Mucosa of descending colon (tissue), 3 donors: ENCODE measurements around the gene CPLANE2. TPM values are rescaled to one million over a fixed set of nuclear protein-coding genes. Genes with fewer than 3 reads are reported as not detected.
"Not testable (repeated sequence)": the region's sequence is repeated elsewhere in the genome, so short reads cannot be mapped to it uniquely, and the experiment has no call there.

Source experiments
- ATAC-seq: fragments of 200-7000 bp; cut with Tn5 transposase; one replicate; pipeline ENCODE4 v1.9.1; 2020; ENCODE audit warnings: mild to moderate bottlenecking, moderate library complexity
- DNase-seq, 3 donors: peaks; one replicate each; pipeline ENCODE4 v3.0.0-alpha.2; 2020
- H3K36me3 ChIP-seq: fragments of 200-600 bp; one replicate; pipeline ENCODE4 v1.8.0; 2021; ENCODE audit warnings: low read depth, mild to moderate bottlenecking
- H3K4me1 ChIP-seq: fragments of 200-600 bp; one replicate; pipeline ENCODE4 v1.8.0; 2021; ENCODE audit warnings: low read depth, mild to moderate bottlenecking
- H3K4me3 ChIP-seq: fragments of 200-600 bp; one replicate; pipeline ENCODE4 v1.8.0; 2021; ENCODE audit warnings: mild to moderate bottlenecking
- H3K9me3 ChIP-seq: fragments of 200-600 bp; one replicate; pipeline ENCODE4 v1.8.0; 2021; ENCODE audit warnings: mild to moderate bottlenecking
- CTCF ChIP-seq: fragments of 200-600 bp; IDR thresholded peaks from one replicate; pipeline ENCODE4 v1.8.0; 2022; ENCODE audit warnings: antibody characterized with exemption, mild to moderate bottlenecking
- intact Hi-C, 2 donors: fragments of 100-400 bp; cut with DNase I in 1 of 2; cut with micrococcal nuclease in 1 of 2; formaldehyde crosslinking; loops; one replicate each; pipeline versions ENCODE4 v1.11.0 to v1.11.1; 2022; cut with DNase I, micrococcal nuclease
- total RNA-seq, 3 donors: library from RNA; stranded (reverse); fragmentation: NEBNext Ultra II Directional in 2 of 3; extraction: Animal tissue kit (Norgen Biotek cat#: 25700) in 2 of 3; gene quantifications; one replicate each; pipeline versions ENCODE4 v1.2.1 to v1.2.4, GENCODE V29; 2021 to 2023
- donor health status: DM: no; HTN: no; CAD: no; lungs with moderate emphysema.
- donor health status: DM: no; HTN: no; CAD: no.
- donor health status: DM: no; HTN: yes; CAD: no.

Gene CPLANE2
- total RNA-seq, 3 donors from 2014 or later: 5.3 to 9.9 (median 5.9) TPM

GRCh38 chr1:16217061-16217785 is 19.8 kb downstream of the CPLANE2 start:
- DNase-seq (peak; percentile 99 to 100 (median 99)), ATAC-seq (peak; percentile 90)
- TF ChIP-seq CTCF: no peak
- H3K4me3 ChIP-seq: peak overlapping the region; percentile 22
- intact Hi-C loops: no loop called here
- peaks cover 13% of the 10 kb centered on the region for H3K4me1 ChIP-seq
- H3K9me3 ChIP-seq: no peaks in the 10 kb centered on the region
- no peaks in the 10 kb centered on the region for H3K36me3 ChIP-seq

GRCh38 chr1:16215882-16216753 is 20.9 kb downstream of the CPLANE2 start:
- no peak for TF ChIP-seq CTCF

DNA sequence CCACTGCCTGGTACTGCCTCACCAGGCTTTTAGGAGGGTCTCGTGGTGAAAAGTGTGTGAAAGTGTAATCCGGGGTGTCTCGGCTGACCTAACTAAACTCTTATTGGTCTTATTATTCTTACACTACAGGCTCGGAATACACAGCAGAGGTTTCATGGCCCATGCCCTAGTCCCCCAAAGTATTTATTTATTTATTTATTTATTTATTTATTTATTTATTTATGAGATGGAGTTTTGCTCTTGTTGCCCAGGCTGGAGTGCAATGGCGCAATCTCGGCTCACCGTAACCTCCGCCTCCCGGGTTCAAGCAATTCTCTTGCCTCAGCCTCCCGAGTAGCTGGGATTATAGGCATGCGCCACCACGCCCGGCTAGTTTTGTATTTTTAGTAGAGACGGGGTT is 21.7 kb downstream of the CPLANE2 start:
- H3K36me3 ChIP-seq, H3K9me3 ChIP-seq, intact Hi-C loops, H3K4me3 ChIP-seq, ATAC-seq: not testable (repeated sequence)
- peak in 1 of 3 donors; percentile 24 for DNase-seq
- H3K4me1 ChIP-seq: peaks cover 13% of the 10 kb centered on the region

More at GRCh38 chr1:16215882-16216753, 20.9 kb downstream of the CPLANE2 start:
- ATAC-seq (peak; percentile 74), DNase-seq (peak; percentile 91 to 96 (median 95))
- intact Hi-C loops: no loop called here
- no peaks in the 10 kb centered on the region for H3K36me3 ChIP-seq
- H3K9me3 ChIP-seq: no peaks in the 10 kb centered on the region
- no peak overlapping the region for H3K4me3 ChIP-seq
- H3K4me1 ChIP-seq: peaks cover 13% of the 10 kb centered on the region

DNA sequence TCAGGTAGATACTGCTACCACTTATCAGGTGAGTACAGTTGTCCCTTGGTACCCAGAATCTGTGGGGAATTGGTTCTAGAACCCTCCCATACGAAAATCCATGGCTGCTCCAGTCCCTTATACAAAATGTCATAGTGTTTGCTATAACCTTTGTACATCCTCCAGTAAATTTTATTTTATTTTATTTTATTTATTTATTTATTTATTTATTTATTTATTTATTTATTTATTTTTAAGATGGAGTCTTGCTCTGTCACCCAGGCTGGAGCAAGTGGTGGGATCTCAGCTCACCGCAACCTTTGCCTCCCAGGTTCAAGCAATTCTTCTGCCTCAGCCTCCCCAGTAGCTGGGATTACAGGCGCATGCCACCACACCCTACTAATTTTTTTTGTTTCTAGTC is 23.4 kb downstream of the CPLANE2 start:
- ATAC-seq, intact Hi-C loops, H3K4me3 ChIP-seq, H3K9me3 ChIP-seq, H3K36me3 ChIP-seq: not testable (repeated sequence)
- peak in 1 of 3 donors; percentile 11 for DNase-seq
- peaks cover 10% of the 10 kb centered on the region for H3K4me1 ChIP-seq

GRCh38 chr1:16213013-16213412 is 24.0 kb downstream of the CPLANE2 start:
- no peak for TF ChIP-seq CTCF
- Histone ChIP-seq H3K4me3 (no peak overlapping the region), H3K36me3 (no peaks in the 10 kb centered on the region), H3K9me3 (no peaks in the 10 kb centered on the region), H3K4me1 (peaks cover 7% of the 10 kb centered on the region)
- intact Hi-C loops: no loop called here
- DNase-seq: peak in 1 of 3 donors; percentile 16
- no peak for ATAC-seq

GRCh38 chr1:16212251-16212961 is 24.6 kb downstream of the CPLANE2 start, which contains the start of gene ARHGEF19:
ARHGEF19 (minus strand) TSS chr1:16212652; CDS start chr1:16209054, 3,598 bp downstream.
- no peaks in the 10 kb centered on the region for H3K36me3 ChIP-seq
- no peak for TF ChIP-seq CTCF
- H3K9me3 ChIP-seq: no peaks in the 10 kb centered on the region
- DNase-seq: peak; percentile 49 to 67 (median 65)
- intact Hi-C loops: no loop called here
- ATAC-seq: no peak
- H3K4me3 ChIP-seq: no peak within 1 kb of the TSS
- peaks cover 3% of the 10 kb centered on the region for H3K4me1 ChIP-seq
